Stromal cell of bone marrow (primary cell): ENCODE results near the gene RAB3C.

Source experiments
- DNase-seq: peaks from one replicate; pipeline ENCODE4 v3.0.0-alpha.2; 2012; ENCODE audit warnings: low read depth

Gene RAB3C

DNA sequence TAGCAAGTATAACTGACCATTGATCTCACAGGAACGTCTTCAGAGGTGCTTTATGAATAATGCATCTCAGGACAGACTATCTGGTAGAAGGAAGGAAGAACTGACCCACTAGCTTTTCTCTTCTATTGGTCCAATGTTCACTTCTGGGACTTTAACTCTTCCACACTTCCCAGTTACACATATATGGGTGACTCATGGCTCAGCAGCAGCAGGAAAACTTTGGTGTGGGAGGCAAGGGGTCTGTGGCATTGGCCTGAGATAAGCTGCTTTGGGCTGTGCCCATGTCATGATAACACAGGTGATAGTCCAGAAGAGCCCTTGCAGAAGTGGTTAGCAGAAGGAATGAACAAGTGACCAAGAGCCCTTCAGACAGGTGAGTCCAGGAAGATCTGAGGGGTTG, 148.8 kb downstream of the RAB3C start:
- no peak for DNase-seq

DNA sequence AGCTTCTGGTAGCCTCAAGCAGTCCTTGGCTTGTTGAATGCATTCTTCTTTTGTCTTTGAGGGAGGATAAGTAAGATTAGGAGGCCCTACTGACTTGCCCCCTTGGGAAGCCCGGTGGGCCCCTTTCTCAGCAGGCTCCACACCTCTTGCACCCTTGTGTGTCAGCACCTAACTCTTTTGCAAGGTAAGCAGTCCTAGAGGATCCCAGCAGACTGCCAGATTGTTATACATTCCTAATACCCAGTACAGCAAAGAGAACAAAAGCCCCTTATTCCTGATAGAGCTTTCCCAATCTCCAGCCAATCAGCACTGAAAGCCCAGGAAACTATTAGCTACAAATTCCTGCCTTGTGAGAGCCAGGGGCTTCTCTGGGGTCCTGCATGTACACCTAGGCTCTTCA, 152.8 kb downstream of the RAB3C start:
- no peak for DNase-seq

DNA sequence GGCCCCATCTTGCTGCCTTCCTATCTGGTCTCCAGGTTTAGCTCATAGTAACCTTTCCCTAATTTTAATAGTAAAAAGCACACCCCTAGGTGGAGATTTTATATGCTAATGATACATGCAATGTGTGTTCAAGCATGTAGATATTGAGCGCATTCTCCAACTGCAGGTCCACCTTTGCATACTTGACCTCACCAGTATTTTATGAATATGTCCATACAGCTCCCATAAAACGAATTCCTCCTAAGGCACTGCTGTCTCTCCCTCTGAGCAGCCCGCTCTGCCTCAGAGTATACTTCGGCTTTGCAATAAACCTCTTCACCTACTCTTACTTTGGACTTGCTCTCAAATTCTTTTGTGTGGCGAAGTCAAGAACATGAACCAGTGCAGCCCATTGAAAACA, 153.3 kb downstream of the RAB3C start:
- no peak for DNase-seq

DNA sequence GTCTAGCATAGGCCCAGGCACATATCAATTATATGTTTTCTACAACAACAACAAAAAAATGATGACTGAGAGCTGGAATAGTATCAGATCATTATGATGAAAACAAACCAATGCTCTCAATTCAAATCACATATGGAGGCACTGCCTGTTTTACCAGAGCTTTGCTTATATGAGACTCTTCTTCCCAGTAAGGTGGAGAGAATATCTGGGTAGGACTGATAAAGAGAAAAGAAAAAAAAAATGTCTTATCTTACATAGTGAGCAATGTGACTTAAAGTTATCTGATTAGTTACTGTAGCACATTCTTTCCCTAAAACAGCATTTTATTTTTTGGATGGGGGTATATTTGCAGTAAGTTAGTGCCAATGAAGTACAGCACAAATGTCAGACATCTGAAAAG, 154.8 kb downstream of the RAB3C start:
- no peak for DNase-seq

DNA sequence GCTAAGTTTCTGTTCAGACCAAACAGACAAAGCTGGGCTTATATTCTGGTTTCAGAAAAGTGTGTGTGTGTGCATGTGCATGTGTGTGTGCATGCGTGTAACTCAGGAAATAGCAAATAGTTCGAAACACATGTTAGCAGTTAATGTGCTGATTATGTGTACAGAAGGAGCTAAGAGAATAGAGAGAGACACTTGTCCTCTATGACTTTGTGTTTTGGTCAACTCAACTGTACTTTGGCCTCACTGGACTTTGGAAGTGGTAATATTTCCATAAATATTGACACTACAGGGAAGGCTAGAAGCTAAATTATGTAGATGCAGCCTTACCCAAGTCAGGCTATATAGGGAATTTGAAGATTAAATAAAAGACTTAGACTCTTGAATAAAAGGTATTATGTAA, 155.5 kb downstream of the RAB3C start:
- DNase-seq: no peak

DNA sequence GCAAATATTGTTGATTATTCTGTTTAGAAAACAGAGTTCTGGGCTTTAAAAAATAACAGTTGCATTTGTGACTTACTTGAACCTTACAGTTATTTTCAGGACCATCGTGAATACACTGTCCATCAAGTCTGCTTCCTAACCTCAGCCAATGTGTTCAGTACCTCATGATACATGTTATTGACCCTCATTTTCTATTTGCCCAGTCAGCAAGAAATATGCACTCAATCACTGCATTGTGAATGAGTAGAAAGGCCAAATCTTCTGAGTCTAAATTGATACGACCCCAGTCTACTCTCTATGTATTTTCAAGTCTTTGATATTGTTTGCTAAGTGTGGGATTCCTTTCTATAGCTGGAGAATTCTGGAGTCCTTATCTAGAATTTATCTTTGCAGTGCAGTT, 156.2 kb downstream of the RAB3C start:
- DNase-seq: no peak

- no peak for DNase-seq
Observed at GRCh38 chr5:58740956-58741355, 158.1 kb downstream of the RAB3C start.

DNA sequence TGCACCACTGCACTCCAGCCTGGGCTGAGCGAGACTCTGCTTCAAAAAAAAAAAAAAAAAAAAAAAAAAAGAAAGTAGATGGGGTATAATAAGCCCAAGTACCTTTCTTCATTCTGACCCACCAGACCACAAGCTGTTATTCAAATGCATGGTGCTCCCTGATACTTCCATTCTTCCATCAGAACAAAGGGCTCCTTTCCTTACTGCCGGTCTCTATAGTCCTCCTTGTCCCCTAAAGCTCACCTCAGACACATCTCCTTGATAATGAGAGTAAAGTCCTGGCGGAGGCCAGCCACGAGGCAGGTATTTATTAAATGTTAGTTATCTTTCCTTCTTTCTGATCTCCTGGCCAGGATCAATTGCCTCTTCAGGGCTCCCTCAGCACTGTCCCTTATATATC, 162.5 kb downstream of the RAB3C start:
- no peak for DNase-seq

DNA sequence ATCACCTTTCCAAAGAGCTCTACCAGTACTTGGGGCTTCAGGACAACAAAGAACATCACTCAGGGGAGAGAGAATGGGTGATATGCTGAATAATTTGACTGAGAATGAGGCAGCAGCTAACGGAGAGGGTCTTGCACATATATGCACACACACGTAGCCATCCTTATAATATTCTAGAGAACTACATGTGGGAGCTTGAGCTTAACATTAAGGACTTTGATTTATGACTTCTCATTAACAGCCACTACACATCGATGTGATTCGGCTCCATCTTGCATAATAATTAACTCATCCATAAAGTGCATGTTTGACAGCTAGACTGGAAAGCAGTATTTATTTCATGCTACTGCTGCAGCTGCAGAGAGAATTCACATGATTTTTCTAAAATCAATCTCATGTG, 163.4 kb downstream of the RAB3C start:
- no peak for DNase-seq

GRCh38 chr5:58750036-58750435, 167.2 kb downstream of the RAB3C start:
- no peak for DNase-seq

GRCh38 chr5:58751222-58751837, 168.5 kb downstream of the RAB3C start:
- peak; percentile 29 for DNase-seq

DNA sequence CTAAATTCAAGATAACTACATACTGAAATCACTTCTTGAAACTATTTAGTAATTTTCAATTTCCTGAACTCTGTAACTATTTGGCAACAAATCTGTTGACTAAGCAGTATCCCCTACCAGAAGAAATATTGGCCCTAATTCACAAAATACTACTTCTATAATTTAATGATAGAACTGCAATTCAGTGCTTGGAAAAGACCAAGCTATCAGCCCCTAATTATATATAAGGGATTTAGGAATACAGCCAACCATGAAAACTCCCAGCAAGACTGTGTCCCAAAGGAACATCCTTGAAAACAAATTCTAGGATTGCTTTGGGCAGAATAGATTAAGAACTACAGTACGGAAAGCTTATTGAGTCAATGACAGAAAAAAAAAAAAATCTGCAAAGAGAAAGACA, 169.2 kb downstream of the RAB3C start:
- no peak for DNase-seq

DNA sequence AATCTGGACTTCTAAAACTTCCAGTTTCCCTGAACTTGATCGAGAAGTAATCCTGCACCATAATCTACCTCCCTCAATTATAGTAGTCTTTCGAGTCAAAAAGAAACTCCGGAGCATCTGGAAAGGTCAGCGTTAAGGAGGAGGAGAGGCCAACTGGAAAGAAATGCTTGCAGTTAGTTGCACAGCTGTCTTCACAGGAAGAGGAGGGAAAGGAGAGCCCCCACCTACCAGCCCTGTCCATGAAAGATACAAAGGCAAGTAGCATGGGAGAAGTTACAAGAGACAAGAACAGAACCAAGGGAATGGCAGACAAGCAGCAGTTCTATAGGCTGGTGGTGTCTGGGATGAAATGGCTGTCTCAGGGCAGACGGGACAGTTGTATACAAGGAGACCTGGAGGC, 170.6 kb downstream of the RAB3C start:
- DNase-seq: no peak

DNA sequence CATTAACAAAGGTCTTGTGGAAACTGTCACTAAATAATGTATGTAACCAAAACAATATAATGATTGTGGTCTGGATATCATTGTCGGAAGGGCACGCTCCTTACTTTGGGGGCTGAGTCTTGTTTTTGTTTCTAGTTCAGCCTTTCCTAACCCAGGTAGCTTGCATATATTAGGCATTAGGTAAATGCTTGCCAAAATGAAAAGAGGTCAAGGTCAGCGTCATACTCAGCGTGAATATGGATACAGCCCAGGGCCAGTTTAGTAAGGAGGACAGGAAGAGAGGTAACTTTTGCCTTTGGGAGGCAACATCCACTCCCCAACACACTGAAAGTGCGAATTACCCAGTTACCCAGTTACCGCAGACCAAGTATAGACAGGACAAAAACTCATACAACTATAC, 171.4 kb downstream of the RAB3C start:
- DNase-seq: no peak

GRCh38 chr5:58755397-58755796, 172.5 kb downstream of the RAB3C start:
- no peak for DNase-seq

DNA sequence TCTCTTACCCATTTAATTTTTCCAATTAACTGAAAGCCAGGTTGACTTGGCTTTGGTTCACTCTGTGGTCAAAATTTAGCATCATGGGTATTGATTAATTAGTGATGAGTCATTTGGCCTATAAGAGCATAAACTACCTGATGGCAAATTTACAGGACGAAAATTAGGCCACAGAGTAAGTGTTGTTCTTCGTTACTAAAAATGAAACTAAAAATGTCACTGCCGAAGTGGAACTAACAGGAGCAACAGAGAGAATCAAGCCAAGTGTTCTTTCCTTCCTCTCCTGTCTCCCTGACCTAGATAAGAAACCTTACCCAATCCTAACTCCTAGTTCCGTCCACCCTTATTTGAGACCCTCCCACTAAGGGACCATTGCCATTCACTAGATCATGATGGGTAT, 176.9 kb downstream of the RAB3C start:
- DNase-seq: no peak

- no peak for DNase-seq
Observed at GRCh38 chr5:58760222-58760621, 177.3 kb downstream of the RAB3C start.

- DNase-seq: no peak
Observed at GRCh38 chr5:58761407-58761806, 178.5 kb downstream of the RAB3C start.

- DNase-seq: no peak
Observed at GRCh38 chr5:58763390-58763789, 180.5 kb downstream of the RAB3C start.

- DNase-seq: no peak
Observed at GRCh38 chr5:58764199-58764598, 181.3 kb downstream of the RAB3C start.

DNA sequence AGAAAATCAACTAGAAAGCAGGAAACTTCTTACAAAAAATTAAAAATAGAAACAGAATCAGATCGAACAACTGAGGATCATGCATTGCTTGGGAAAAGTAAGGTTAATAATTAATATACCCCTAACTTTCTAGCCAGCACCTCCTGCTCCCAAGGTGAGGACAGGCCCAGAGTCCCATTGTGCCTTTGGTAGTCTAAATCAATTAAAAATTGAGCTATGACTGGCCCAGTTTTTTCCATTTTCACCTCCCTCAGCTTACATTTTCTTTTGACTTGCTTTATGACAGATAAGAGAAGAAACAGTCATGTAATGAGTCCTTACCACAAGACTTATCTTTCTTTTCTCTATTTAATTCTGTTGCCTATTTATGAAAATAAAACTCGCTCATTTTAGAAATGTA, 182.2 kb downstream of the RAB3C start:
- DNase-seq: no peak

- no peak for DNase-seq
Observed at GRCh38 chr5:58767104-58767503, 184.2 kb downstream of the RAB3C start.

DNA sequence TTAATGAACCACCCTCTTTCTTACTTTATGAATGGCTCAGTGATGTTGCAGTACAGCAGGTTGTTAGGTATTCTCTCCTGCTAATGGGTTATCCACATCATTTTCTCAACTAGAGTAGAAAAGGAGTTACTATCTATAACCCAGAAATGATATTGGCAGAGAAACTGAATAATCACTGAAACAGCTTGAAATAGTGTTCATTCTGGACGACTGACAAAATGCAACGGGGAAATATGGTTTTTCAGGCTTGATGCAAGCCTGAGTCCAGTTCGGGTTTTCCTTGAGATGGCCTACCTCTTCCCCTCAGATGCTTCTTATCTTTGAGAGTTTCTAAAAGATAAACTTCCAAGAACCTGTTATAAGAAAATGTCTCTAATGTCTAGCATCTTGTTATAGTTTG, 187.3 kb downstream of the RAB3C start:
- DNase-seq: no peak

GRCh38 chr5:58771796-58772195, 188.9 kb downstream of the RAB3C start:
- DNase-seq: no peak
